HTR-8/SVneo (cell line): Measurements from ENCODE around the gene LRP1B.

ENCODE experiments used
- DNase-seq: peaks from one replicate; pipeline ENCODE4 v3.0.0; 2011; ENCODE audit warnings: low spot score, mixed read lengths; ENCODE audit not compliant: insufficient read length
- FAIRE-seq: peaks from 2 replicates; lab custom pipeline; 2011; peaks lifted over from hg19 to GRCh38; lab: Jason Lieb, UNC

LRP1B gene

DNA sequence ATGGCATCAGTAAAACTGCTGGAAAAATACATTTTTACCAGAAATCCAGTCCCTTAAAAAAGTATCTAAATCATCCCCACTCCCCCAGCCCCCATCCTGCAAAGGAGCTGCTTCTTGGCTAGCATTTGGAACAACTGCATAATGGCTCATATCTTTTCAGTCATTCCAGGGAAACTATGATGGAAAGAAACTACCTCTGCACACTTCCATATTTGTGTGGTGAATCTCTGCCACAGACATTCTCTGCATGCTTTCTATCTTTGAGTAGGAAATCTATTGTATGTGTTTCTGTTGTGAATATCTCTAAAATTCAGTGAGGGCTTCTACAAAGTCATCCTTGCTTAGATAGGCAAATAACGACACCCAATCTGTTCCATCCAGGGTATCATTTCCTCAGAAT lies 632.3 kb downstream of the LRP1B start:
- DNase-seq (no peak), FAIRE-seq (no peak)

DNA sequence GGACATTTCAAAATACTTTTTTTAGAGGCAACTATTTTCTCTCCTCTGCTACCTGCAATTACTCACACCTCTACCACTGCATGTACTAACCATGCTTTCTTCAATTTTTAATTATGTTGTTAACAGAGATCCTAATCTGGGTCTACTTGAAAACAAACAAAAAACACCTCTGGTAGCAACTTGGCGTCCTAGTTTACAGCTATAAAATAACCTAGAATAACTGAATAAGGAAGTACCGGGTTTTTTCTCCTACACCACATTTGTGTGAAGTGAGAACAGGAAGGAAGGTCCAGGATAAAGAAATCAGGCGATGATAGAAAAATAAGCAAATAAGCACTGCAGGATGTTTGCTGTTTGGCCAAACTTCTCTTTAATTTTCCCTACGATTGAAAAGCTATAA lies 633.5 kb downstream of the LRP1B start:
- DNase-seq, result no peak
- no peak for FAIRE-seq

DNA sequence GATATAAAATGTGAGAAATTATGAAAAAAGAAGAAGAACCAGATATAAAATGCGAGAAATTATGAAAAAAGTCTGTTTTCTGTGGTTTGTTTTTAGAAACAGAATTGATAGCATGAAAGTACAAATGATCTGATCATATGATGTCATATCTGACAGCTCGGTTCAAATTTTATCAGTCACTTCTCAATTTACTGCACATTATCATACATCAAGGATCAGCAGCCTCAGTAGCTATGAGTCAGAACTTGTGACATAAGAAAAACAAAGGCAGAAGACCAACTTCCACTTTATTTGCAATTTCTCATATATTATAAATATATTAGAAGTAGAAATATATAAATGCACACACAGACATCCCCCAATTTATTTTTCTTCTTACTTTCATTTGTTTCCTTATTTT lies 634.0 kb downstream of the LRP1B start:
- no peak for DNase-seq
- no peak for FAIRE-seq

DNA sequence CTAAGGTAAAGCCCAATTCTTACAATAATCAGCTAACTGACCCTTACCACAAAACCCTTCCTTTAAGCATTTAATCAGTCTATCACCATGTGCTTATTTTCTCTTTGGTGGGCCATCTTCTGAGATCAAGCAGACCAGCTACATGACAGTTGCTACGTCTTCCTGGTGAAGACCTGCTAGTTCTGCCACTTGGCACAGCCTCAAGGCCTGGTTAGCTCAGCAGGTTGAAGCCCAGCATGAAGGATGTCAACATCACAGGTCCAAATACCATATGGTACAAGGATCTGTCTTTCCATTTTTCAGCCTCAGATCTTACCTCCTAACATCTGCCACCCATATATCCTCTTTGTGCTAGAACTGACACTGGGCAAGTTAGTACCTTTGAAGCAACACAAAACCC lies 636.9 kb downstream of the LRP1B start:
- FAIRE-seq, result no peak
- DNase-seq, result no peak

DNA sequence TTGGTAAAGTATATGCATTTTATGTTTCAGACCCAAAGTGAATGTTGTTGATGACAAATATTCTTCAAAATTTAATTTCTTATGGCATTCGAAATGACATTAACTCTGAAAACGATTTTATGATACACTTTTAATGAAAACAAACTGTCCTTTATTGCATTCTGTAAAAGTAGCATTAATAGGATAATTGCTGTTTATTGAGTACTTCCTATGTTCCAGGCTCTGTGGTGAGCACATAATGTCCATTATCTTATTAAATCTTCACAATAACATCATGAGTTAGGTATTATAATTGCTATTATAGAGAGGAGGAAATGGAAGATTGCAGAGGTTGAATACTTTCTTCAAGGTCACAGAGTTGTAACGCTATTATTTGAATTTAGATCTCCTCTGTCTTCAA lies 638.0 kb downstream of the LRP1B start:
- DNase-seq, result no peak
- no peak for FAIRE-seq

DNA sequence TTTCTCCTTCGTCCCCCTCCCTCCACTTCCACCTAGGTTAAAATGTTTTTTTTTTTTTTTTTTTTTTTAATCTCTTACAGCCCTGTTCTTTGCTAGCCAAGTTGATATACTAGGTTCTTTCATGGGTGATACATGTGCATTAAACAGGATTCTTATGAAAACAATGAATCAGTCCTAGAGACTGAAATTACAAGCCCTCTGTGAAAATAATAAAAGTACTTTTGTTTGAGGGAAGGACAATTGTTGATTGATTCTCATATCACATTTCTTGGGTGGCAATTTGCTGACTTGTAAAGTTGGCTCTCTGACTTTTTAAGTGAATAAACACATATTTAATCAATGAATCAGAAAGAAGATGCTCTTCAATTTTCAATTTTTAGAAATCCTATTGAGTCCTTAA lies 639.9 kb downstream of the LRP1B start:
- DNase-seq (no peak), FAIRE-seq (no peak)

DNA sequence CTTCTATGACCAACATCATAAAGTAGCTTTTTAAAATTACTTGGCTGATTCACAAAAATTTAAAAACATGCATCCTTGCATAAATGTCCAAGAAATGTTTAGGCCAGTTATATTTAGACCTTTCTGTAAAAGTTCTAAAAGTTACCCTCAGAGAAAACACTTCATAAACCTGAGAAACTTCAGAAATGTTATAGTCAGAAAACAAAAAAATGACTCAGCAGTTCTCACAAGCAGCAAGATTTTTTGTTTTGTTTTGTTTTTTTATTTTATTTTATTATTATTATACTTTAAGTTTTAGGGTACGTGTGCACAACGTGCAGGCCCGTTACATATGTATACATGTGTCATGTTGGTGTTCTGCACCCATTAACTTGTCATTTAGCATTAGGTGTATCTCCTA lies 648.1 kb downstream of the LRP1B start:
- DNase-seq (no peak), FAIRE-seq (no peak)

DNA sequence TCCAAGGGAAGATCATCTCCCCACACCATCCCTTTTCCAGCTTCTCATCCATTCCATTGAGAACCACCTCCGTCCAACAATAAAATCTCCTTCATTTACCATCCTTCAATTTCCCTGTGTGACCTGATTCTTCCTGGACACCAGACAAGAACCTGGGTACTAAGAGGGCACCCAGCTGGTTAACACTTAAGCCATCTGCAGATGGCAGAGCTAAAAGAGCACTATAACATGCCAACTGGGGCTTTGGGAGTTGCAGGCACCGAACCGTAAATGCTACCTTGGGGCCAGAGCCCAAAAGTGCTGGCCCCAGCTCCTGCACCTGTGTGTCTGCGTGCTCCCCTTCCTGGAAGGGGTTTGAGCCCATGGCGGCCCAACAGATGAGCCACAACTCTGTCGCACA lies 655.0 kb downstream of the LRP1B start:
- DNase-seq, result no peak
- no peak for FAIRE-seq

DNA sequence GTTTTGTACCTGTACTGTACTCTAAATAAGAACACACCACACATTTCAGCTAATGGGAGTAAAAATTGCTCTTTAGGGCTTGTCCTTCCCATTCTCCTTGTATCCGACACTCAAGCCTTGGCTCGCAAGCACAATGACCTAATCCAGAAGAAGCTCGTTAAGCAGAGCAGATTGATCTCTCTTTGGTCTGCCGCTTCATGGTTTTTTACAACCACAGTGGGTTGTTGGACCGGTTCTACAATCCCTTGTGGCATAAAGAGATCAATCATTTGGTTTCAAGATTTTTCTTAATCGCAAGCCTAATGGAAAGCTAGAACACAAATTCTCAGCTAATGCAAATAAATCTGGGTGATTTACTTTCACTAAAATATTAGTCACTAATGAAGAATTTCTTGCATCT lies 662.1 kb downstream of the LRP1B start:
- DNase-seq (no peak), FAIRE-seq (no peak)

DNA sequence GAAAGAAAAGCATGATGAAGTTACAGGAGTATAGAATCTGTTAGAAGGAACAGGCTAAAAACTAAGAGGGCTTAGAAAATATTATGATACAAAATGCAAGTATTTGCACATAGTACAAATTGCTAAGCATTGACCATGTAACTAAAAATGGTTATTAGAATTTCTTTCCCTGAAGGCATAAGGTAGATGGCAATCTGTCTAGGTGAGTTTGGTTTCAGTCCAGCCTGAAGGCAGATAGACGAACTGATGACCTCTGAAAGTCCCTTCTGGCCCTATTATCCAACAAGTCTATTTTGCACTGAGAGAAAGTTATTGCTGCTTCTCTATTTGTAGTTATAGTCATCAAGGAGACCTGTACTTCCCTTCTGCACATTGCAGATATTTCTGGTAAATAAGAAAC lies 663.5 kb downstream of the LRP1B start:
- DNase-seq (no peak), FAIRE-seq (no peak)

DNA sequence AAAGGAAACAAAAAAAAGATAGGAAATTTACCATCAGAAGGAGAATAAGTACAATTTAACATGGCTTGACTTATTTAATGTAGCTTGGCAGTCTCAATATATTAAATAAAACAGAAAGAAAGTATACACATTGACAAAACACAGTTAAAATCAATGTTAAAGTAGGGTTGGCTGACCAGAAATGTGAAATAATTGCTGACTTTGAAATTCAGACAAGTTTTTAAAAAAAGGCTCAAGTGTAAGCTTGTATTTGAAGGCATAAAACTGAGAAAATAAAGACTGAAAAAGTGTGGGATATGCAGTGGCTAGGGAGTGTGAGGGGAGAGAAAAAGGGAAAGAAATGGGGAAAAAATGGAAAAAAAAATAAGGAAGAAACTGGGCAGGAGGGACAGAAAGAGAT lies 665.8 kb downstream of the LRP1B start:
- no peak for FAIRE-seq
- no peak for DNase-seq

DNA sequence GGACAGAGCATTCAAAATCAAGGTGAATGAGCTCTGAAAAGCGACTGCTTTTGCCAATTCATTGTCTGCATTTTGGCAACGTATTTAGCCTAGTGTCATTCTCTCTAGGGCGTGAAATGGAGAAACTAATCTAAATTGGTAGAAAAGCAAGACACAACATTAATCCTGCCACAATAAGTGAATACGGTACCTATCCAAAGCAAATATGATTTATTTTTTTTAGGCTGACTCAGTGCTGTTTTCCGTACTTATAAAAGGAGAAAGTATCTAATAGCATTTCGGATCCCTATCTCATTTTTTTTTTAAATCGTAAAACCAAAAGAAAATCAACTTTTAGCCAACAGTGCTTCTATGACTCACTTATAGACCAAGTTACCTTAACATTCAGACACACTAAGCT lies 672.5 kb downstream of the LRP1B start:
- FAIRE-seq, result no peak
- DNase-seq, result no peak

DNA sequence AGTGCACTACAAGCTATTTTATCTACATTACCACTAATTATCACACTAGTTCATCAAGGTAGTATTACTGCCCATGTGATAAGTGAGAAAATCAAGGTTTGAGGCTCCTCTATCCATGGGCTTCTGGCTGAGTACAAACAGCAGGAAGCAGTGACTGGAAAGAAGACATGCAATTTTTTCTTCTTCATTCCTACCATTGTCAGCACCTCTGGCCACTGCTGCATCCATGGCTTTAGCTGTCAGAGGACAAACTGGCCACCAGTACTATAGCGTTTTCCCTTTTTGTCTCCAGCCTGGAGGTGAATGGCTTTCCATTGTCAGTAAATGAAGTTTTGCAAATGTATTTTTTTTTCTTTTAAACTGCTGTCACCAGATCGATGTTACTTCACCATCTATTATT lies 674.9 kb downstream of the LRP1B start:
- DNase-seq (no peak), FAIRE-seq (no peak)

DNA sequence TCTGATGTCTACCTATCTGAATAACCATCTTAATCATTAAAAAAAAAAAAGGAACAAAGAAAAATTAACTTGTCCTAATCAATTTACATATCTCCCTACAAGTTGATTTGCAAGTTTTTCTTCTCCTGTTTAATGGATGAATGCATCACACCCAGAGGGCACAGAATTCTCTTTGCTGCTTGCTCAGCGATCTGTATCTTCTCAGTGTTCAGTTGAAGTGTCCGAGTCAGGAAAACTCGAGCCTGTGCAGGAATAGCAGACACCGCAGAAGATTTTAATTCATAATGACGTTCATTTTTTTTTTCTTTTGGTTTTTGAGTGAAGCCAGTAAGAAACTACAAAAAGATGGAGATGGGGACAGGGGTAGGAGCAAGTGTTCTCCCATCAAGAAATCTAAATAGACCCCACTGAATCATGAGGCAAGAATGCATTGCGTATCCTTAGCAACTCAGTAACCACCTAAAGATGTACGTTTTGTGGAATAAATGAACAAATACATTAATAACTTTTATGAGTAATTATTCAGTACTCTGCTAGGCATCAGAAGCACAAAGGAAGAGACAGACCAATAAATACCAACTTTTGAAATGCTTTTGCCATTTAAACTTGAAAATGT lies 675.5 kb downstream of the LRP1B start:
- no peak for FAIRE-seq
- DNase-seq, result no peak

DNA sequence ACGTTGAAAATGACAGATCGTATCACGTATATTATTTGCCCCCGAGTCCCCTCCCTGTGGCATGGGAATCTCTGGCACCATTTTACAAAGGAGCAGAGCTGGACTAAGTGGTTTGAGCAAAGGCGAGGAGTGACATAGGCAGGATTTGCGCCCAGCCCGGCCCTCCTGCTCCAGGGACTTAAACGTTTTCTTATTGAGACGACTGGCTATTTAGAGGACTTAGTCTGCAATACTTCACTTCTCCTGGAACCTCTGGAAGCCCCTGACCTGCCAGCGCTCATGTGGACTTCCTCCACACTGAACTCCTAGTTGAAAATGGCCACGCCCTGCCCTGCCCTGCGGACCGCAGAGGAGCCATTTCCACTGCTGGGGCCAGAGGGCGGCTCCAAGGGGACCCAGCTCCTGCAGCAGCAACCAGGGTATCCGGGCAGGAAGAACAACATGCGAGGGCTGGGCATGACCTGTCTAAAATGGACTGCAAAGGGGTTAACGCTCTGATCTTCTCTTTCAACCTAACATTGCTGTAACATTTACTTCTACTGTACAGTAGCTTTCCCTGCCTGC lies 690.7 kb downstream of the LRP1B start:
- DNase-seq (no peak), FAIRE-seq (no peak)

DNA sequence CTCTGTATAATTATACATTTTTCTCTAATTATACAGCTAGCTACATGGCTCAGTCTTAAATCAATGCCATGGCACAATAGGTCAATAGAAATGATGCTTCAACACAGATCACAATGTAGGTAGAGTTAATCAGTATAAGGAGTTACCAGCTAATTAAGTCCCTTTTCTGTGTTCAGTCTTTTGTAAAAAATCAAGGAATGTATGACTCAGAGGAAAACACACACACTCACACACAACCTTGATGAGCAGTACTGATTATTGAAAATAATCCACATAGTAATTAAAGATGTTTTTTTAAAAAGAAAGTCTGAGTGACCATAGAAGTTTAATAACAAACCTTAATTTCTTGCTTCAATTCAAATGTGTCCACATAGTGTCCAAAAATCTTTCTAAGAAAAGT lies 691.3 kb downstream of the LRP1B start:
- DNase-seq (no peak), FAIRE-seq (no peak)

DNA sequence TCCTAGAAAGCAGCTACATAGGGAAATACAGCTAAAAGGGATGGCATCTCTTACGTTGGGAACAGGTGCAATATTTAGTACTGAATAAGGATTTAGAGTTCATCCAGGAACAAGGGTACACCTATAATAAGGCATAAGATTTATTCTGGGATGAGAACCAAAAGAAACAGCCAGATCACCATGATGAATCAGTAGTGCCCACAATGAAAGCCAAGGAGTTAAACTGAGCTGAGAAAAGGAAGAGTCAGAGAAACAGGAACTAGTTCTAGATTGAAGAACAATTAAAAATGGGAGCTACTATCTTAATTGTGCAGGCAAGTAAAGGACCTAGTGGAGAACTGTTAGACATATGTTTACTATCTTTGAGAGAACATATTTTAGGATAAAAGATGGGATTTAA lies 692.3 kb downstream of the LRP1B start:
- no peak for DNase-seq
- no peak for FAIRE-seq

DNA sequence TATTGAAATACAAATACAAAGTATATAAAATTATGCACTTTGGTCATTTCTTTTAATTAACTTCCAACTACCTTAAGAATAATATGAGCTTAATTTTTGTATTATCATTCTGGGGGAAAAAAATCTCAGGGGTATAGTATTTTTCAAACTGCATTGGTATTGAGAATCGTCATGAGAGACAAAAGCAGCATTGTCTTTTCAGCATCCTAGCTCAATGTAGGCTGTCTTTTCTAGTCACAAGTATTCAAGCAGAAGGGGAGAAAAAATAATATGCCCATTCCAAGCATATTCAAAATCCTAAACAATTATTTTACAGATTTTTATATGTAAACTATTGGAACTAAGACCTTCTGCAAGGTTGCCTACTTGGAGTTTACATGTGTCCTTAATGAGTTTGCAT lies 693.3 kb downstream of the LRP1B start:
- DNase-seq (no peak), FAIRE-seq (no peak)

DNA sequence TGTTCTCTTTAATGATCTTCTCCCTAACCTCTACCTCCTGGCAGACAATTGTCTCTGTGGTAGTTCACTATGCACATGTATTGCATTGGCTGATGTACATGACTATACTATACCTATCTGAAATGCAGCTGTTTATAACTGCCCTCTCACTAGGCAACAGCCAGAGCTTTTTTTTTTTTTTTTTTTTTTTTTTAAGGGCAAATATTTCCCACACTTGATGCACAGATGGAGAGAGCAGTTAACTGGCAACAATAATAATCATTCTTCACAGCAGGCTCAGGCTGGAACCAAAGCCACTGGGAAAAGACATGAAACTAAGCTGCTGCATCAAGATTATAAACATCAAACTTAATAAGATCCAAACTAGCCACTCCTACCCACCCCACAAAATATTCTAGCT lies 707.7 kb downstream of the LRP1B start:
- DNase-seq (no peak), FAIRE-seq (no peak)

DNA sequence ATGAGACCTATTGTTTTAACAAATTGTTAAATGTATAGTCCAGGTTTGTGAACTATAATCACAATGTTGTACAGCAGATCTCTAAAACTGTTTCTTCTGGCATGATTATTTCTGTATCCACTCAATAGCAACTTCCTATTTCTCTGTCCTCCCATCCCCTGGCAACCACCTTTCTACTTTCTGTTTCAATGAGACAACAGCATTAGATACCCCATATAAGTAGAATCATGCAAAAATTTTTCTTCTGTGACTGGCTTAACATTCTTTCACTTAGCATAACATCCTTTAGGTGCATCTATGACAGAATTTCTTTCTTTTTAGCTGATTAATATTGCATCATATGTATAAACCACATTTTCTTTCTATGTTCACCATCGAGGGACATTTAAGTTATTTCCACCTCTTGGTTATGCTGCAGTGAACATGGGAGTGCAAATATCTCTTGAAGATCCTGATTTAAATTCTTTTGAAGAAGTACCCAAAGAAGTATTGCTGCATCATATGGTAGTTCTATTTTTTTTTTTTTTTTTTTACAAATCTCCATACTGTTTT lies 713.5 kb downstream of the LRP1B start:
- FAIRE-seq, result no peak

DNA sequence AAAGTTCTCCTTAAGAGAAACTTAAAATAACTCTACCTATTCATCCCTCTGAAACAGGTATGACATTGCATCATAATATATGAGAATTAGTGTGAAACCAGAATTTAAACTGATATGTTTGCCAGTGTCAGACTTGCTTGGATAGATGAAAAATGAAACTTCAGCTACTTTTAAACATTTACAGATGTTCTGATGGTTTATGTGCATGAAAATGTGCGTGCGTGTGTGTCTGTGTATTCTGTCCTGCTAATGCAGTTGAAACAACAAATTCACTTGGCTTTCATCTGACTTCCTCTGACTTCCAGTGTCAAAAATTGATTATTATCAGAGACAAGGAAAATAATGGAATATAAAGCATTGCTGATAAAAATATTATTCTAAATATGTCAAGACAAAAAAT lies 719.4 kb downstream of the LRP1B start:
- DNase-seq (no peak), FAIRE-seq (no peak)

More for the DNA sequence above, 713.5 kb downstream of the LRP1B start:
- DNase-seq, result no peak

DNA sequence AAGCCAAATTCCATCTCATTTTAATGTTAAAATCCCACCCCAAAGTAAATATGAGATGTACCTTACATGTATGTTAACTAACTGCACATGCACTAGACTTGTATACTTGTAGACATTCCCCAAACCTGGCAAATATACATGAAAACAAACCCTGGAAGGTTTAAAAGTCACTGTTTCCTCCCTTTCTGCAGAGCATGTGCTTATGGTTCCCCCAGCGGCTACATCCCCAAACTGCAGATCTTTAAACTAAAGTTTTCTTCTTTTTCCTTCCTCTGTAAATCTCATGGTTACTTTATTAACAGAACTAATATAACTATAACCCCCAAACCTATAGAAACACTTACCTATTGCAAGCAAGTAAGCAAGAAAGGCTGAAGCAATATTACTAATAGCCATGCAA lies 731.5 kb downstream of the LRP1B start:
- FAIRE-seq (no peak), DNase-seq (no peak)
